M059J (cell line): Measurements from ENCODE around the gene VIT. TPM values are rescaled to one million over a fixed set of nuclear protein-coding genes. Genes with fewer than 3 reads are reported as not detected.

ENCODE experiments used
- DNase-seq: peaks from one replicate; pipeline ENCODE4 v3.0.0-alpha.2; 2012; ENCODE audit warnings: low read depth
- total RNA-seq: library from RNA; depleted of rRNA; stranded (reverse); fragments of >200 nt; shearing (Covaris generic); gene quantifications from 2 replicates; pipeline ENCODE4 v1.2.3, GENCODE V29; 2014; rRNA removed

Gene VIT
- total RNA-seq = 34.0 and 44.7 TPM in 2 replicates

- peak; percentile 70 for DNase-seq
Observed at GRCh38 chr2:36696533-36696932, at the start of gene VIT. VIT (plus strand) TSS chr2:36696707; CDS start chr2:36716371, 19,664 bp downstream.

- DNase-seq = peak; percentile 96
Observed at GRCh38 chr2:36650031-36650829, 46.3 kb upstream of the VIT start.

GRCh38 chr2:36653155-36653554, 43.4 kb upstream of the VIT start:
- DNase-seq = no peak

GRCh38 chr2:36653967-36654694, 42.4 kb upstream of the VIT start:
- DNase-seq = peak; percentile 35

- DNase-seq = peak; percentile 98
Observed at GRCh38 chr2:36655453-36655852, 41.1 kb upstream of the VIT start.

GRCh38 chr2:36657703-36658102, 38.8 kb upstream of the VIT start:
- no peak for DNase-seq

- no peak for DNase-seq
Observed at GRCh38 chr2:36658277-36658748, 38.2 kb upstream of the VIT start.

- DNase-seq = no peak
Observed at GRCh38 chr2:36659218-36659617, 37.3 kb upstream of the VIT start.

GRCh38 chr2:36659872-36660312, 36.6 kb upstream of the VIT start:
- DNase-seq = peak; percentile 70

GRCh38 chr2:36662638-36663037, 33.9 kb upstream of the VIT start:
- no peak for DNase-seq

GRCh38 chr2:36663295-36663694, 33.2 kb upstream of the VIT start:
- no peak for DNase-seq

- DNase-seq = peak; percentile 83
Observed at GRCh38 chr2:36663851-36664695, 32.4 kb upstream of the VIT start.

- DNase-seq = no peak
Observed at GRCh38 chr2:36664696-36665076, 31.8 kb upstream of the VIT start.

- DNase-seq = no peak
Observed at GRCh38 chr2:36667931-36668330, 28.6 kb upstream of the VIT start.

- peak; percentile 76 for DNase-seq
Observed at GRCh38 chr2:36670881-36671595, 25.5 kb upstream of the VIT start.

GRCh38 chr2:36671731-36672130, 24.8 kb upstream of the VIT start:
- DNase-seq = no peak

- DNase-seq = peak; percentile 71
Observed at GRCh38 chr2:36672199-36672598, 24.3 kb upstream of the VIT start.

GRCh38 chr2:36675579-36676282, 20.8 kb upstream of the VIT start:
- peak; percentile 66 for DNase-seq

- DNase-seq = no peak
Observed at GRCh38 chr2:36676364-36676763, 20.1 kb upstream of the VIT start.

- DNase-seq = no peak
Observed at GRCh38 chr2:36677386-36677785, 19.1 kb upstream of the VIT start.
